HT-29 (cell line): Measurements from ENCODE around the gene CDPF1. TPM values are rescaled to one million over a fixed set of nuclear protein-coding genes. Genes with fewer than 3 reads are reported as not detected.

ENCODE experiments used
- DNase-seq: peaks from one replicate; pipeline ENCODE4 v3.0.0-alpha.2; 2015; ENCODE audit warnings: low spot score
- total RNA-seq: library from RNA; depleted of rRNA; stranded (reverse); fragments of >200 nt; shearing (Covaris generic); gene quantifications from 2 replicates; pipeline ENCODE4 v1.2.3, GENCODE V29; 2014

Gene CDPF1
- total RNA-seq, 1 experiment from 2014 or later: 9.5 TPM

GRCh38 chr22:46259374-46259773 is 9.3 kb upstream of the CDPF1 start:
- DNase-seq: no peak

GRCh38 chr22:46256358-46256958 is 6.4 kb upstream of the CDPF1 start:
- DNase-seq: no peak

GRCh38 chr22:46251816-46252380 is 1.8 kb upstream of the CDPF1 start:
- no peak for DNase-seq

- no peak for DNase-seq
Observed at GRCh38 chr22:46251266-46251665, 1.2 kb upstream of the CDPF1 start.

GRCh38 chr22:46250783-46251125 is 661 bp upstream of the CDPF1 start:
- DNase-seq: peak; percentile 17

GRCh38 chr22:46247443-46247975 is 2.6 kb downstream of the CDPF1 start:
- DNase-seq: no peak

GRCh38 chr22:46246178-46246577 is 3.9 kb downstream of the CDPF1 start:
- DNase-seq: no peak

- no peak for DNase-seq
Observed at GRCh38 chr22:46245511-46245910, 4.6 kb downstream of the CDPF1 start.

GRCh38 chr22:46244771-46245170 is 5.3 kb downstream of the CDPF1 start:
- no peak for DNase-seq

GRCh38 chr22:46242076-46242475 is 8.0 kb downstream of the CDPF1 start:
- DNase-seq: no peak

GRCh38 chr22:46241396-46242007 is 8.6 kb downstream of the CDPF1 start:
- no peak for DNase-seq

GRCh38 chr22:46240907-46241306 is 9.2 kb downstream of the CDPF1 start:
- no peak for DNase-seq

- DNase-seq: no peak
Observed at GRCh38 chr22:46240506-46240905, 9.6 kb downstream of the CDPF1 start.

GRCh38 chr22:46240073-46240472 is 10.0 kb downstream of the CDPF1 start:
- no peak for DNase-seq

- DNase-seq: no peak
Observed at GRCh38 chr22:46239261-46240048, 10.6 kb downstream of the CDPF1 start.

GRCh38 chr22:46238541-46238940 is 11.6 kb downstream of the CDPF1 start:
- no peak for DNase-seq

- no peak for DNase-seq
Observed at GRCh38 chr22:46237453-46238124, 12.5 kb downstream of the CDPF1 start.

GRCh38 chr22:46234969-46235368 is 15.1 kb downstream of the CDPF1 start:
- no peak for DNase-seq

- DNase-seq: no peak
Observed at GRCh38 chr22:46233231-46233630, 16.9 kb downstream of the CDPF1 start.

- no peak for DNase-seq
Observed at GRCh38 chr22:46230262-46230901, 19.7 kb downstream of the CDPF1 start.

GRCh38 chr22:46229701-46230100 is 20.4 kb downstream of the CDPF1 start:
- DNase-seq: no peak
